Stimulated activated CD4-positive, alpha-beta T cell treated with anti-CD3 and anti-CD28 coated beads, Interleukin-4, amount 100 ng/mL, for 1 hour (primary cell): Measurements from ENCODE around the gene ELAPOR1.

Source experiments
- DNase-seq: peaks from one replicate; pipeline ENCODE4 v3.0.0-alpha.2; 2020

Gene ELAPOR1

GRCh38 chr1:109095631-109096030, 18.3 kb upstream of the ELAPOR1 start:
- DNase-seq, result no peak

DNA sequence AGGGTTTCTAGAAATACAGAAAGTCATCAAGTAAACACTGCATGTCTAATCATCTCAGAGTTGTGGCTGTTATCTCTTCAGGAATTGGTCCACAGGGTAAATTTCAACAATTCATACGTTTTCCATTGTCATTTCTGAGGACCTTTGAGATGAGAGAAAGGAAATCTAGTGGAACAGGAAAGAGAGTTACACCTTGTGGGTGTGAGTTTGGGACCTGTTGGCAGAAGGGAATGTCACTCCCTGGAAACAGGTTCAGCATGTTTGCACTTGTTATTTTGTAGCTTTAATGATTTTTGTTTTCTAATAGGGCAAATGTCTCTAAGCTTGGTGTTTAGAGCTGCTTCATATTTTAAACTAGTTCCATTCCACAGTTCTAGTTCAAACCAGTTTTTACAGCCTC, 17.8 kb upstream of the ELAPOR1 start:
- no peak for DNase-seq

DNA sequence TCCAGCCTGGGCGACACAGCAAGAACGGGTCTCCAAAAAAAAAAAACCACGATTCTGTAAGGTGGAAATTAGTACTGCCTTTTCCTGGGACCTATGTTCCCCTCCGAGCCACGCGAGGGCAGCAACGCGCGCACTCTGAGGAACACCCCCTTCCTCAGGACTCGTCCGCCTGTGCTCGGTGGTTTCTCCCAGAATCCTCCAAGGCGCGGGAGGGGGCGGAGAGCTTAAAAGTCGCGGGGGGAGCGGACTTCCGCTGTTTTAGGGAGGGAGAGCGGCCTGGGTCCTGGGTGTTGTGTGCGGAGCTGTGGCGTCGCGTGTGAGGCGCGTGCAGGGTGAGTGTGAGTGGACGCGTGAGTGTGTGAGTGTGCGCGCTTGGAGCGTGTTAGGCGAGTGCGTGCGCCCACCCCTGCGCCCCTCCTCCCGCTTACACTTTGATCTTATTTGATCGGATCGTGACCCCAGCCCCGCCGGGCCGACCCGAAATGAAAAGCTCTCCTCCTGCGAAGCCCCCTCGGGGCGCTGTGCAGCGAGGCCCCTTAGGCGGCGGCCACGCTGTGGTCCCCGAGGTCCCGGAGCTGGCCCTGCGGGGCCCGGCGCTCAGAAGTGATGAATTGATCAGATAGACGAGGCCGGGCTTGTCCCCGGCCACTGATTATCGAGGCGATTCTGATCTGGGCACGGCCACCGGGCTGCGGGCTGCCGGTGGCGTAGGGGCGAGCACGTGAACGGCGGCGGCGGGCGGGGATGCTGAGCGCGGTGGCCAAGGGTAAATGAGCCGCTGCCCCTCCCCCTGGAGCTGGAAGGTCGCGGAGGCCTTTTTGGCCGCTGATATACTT, 13.8 kb upstream of the ELAPOR1 start:
- DNase-seq, result peak; percentile 97

GRCh38 chr1:109104364-109105151, 9.4 kb upstream of the ELAPOR1 start:
- no peak for DNase-seq

- DNase-seq, result no peak
Measured at GRCh38 chr1:109105881-109106280, 8.0 kb upstream of the ELAPOR1 start.

DNA sequence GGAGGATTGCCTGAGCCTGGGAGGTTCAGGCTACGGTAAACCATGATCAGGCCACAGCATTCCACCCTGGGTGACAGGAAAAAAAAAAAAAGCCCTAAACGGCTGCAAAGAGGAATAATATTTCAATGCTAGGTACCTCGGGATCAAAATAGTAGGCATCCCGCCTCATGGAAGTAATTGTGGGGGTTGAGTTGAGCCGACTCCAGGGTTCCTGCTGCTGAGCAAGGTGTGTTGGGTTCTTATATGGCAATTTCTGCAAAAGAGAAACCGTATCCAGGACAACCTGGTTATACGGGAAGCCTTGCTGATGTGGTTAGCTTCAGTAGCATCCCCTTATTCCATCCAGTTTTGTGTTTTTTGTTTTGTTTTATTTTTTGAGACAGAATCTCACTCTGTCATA, 6.1 kb upstream of the ELAPOR1 start:
- DNase-seq, result no peak

GRCh38 chr1:109109906-109110305, 4.0 kb upstream of the ELAPOR1 start:
- DNase-seq, result no peak

DNA sequence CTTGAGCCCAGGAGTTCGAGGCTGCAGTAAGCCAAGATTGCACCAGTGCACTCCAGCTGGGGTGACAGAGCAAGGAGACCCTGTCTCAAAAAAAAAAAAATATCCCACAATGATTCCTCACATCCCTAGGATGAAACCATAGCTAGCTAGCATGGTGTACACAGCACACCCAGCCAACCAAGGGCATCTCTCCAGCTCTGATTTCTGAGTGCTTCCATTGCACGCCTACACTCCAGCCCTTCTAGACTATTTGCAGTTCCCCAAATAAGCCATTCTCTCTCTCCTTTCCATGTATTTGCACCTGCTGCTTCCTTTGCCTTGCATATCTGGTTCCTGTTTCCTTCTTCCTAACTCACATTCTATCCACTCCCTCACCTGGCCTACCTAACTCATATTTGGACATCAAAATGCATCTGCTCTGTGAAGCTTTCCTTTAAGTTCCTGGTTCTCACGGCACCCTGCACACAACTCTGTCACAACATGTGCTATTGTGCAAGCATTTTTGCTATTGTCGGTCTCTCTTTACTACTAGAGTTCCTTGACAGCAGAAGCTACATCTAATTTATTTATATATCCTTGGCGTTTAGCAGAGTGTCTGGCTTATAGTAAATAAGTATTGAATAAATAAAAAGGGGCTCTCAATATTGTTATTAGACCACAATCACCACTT, 2.4 kb upstream of the ELAPOR1 start:
- no peak for DNase-seq

DNA sequence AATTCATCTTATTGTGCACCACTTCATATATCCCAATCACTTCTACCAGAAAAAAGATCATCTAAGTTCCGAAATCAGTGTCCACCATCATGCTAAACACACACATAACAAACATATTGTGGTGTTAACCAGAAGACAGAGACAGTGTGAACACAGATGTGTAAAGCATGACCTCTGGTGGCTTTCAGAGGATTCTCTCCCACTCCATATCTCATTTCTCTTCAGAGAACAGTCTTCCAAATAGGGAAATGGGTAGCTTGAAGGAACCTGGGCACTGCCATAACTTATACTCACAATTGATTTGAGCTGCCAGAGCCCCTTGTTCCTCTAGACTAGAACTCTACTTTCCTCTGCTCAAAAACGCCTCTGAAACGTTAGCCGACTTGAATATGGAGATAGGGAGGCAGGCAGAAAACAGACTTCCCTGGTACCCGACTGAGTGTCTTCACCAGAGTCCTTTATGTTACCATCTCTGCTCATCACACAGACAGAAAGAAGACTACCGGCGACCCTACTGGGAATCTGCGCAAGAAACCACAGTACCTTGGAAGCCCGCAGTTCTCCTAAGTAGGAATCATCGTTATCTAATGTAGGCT, 1.8 kb upstream of the ELAPOR1 start:
- DNase-seq, result no peak

- DNase-seq, result peak; percentile 88
Measured at GRCh38 chr1:109112652-109113285, 1.1 kb upstream of the ELAPOR1 start.

- DNase-seq, result no peak
Measured at GRCh38 chr1:109114342-109114674, 393 bp downstream of the ELAPOR1 start.

DNA sequence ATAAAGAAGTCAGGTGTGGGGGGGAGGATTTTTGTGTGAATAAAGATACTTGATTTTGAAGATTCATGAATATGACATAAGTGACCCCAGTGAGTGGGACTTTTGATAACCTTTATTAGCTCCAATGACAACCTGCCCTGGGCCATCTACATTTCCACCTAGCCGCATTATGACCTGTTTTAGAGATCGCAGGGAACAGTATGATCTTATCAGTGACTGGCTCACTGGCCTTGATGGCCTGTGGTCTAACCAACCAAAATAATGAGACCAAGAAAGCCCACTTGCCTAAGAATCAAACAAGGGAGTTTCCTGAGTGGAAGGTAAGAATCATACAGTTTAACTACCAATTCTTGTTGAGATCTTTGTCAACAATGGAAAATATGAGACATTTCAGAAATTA, 1.8 kb downstream of the ELAPOR1 start:
- no peak for DNase-seq

DNA sequence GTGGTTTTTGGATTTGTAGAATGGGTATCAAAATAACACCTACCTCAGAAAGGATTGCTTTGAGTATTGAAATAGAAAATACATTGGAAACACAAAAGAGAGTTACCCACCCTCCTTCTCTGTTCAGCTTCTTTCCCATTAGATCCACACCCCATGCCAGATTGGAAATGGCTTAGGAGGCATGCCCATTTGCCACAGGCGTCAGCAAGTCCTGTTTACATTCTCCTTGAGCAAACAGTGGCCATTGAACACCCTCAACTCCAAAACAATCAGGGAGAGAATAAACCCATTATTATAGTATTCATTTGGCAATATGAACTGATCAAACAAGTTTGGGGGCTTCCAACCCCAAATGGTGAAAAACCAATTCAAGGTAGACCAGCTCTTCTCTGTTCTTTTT, 2.4 kb downstream of the ELAPOR1 start:
- no peak for DNase-seq

DNA sequence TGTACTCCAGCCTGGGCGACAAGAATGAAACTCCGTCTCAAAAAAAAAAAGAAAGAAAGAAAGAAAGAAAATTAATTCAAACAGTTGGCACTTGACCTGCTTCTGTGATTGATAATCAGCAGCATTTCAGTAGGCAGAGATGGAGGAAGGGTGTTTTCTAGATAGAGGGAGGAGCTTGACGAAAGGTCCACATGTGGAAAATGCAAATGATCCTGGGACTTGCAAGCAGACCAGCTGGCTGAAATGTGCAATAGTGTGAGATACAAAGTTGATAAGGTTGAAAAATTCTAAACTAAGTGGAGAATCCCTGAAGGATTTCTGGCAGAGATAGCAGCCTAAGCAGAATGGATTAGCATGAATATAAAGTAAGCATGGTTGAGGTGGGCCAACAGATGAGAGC, 4.2 kb downstream of the ELAPOR1 start:
- no peak for DNase-seq

- no peak for DNase-seq
Measured at GRCh38 chr1:109120356-109120755, 6.4 kb downstream of the ELAPOR1 start.

GRCh38 chr1:109131059-109131458, 17.1 kb downstream of the ELAPOR1 start:
- no peak for DNase-seq

GRCh38 chr1:109131800-109132199, 17.9 kb downstream of the ELAPOR1 start:
- DNase-seq, result no peak

DNA sequence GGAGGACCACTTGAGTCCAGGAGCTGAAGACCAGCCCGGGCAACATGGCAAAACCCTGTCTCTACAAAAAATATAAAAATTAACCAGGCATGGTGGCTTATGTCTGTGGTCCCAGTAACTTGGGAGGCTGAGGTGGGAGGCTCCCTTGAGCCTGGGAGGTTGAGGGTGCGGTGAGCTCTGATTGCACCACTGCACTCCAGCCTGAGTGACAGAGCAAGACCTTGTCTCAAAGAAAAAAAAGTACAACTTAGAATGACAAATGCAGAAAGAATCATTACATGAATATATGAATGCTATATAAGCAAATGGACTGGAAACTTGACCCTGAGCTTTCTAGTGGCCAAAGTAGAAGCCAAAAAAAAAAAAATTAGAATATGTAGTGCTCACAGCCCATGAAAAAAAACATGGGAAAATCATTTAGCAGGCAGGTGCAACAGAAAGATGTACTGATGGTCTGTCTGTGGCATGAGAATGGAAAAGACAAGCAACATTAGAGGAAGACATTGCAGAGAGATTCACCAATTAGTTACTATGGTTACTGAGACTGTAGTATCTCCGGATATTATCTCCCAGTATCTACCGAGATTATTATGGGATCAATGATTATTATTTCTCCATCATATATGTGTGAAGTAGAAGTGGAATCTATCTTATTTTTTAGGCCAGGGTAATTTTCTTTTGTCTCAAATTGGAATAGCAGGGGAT, 19.2 kb downstream of the ELAPOR1 start:
- DNase-seq, result no peak

GRCh38 chr1:109133815-109134214, 19.9 kb downstream of the ELAPOR1 start:
- DNase-seq, result no peak

DNA sequence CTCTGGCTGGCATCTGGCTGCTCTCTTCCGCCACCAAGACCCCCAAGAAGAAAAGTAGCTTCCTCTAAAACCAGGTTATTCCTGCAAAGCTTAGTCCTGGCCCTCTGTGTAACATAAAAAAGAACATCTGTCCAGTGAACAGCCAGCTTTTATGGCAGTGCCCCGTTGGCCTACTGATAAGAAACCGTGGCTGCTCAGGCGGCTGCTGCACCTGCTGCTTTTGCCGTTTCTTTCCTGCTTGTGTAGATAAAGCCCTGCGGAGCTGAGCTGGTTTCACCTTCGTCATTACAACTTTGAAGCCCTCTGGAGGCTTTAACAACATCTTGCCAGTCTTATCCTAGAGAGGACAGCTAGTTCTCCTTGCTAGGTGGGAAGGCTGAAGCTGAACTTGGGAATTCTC, 20.5 kb downstream of the ELAPOR1 start:
- no peak for DNase-seq

- no peak for DNase-seq
Measured at GRCh38 chr1:109135940-109136339, 22.0 kb downstream of the ELAPOR1 start.

GRCh38 chr1:109136766-109137165, 22.9 kb downstream of the ELAPOR1 start:
- no peak for DNase-seq
